WTC11 (cell line): ENCODE results near the gene SERPINI2. TPM values are rescaled to one million over a fixed set of nuclear protein-coding genes. Genes with fewer than 3 reads are reported as not detected.

Experiments used
- ATAC-seq: fragments of 200-7000 bp; cut with Tn5 transposase; 2 replicates; pipeline ENCODE4 v1.10.0; 2021; ENCODE audit warnings: mild to moderate bottlenecking, moderate library complexity
- CTCF ChIA-PET: fragments of 300-600 bp; sonication (Branson Sonifier 250); formaldehyde crosslinking; loops from one replicate; lab custom pipeline; 2021; ENCODE audit warnings: antibody characterized with exemption; lab: Charles Lee
- POLR2A ChIA-PET: fragments of 350-600 bp; sonication (Branson Sonifier 250); formaldehyde crosslinking; loops from one replicate; lab custom pipeline; 2021; ENCODE audit warnings: antibody characterized with exemption; lab: Charles Lee
- DNase-seq: peaks from one replicate; pipeline ENCODE4 v3.0.0; 2021; ENCODE audit warnings: low spot score
- H3K27ac Mint-ChIP-seq: 2 replicates; pipeline ENCODE4 v1.8.0; 2021; ENCODE audit warnings: mixed read lengths
- H3K27me3 Mint-ChIP-seq: 2 replicates; pipeline ENCODE4 v1.8.0; 2021; ENCODE audit warnings: low read depth, mild to moderate bottlenecking, moderate library complexity, mixed read lengths
- H3K36me3 Mint-ChIP-seq: 2 replicates; pipeline ENCODE4 v1.8.0; 2021; ENCODE audit warnings: mixed read lengths
- H3K4me1 Mint-ChIP-seq: 2 replicates; pipeline ENCODE4 v1.8.0; 2022; ENCODE audit warnings: mixed read lengths
- H3K4me3 Mint-ChIP-seq: 2 replicates; pipeline ENCODE4 v1.8.0; 2021; ENCODE audit warnings: mild to moderate bottlenecking, moderate library complexity, mixed read lengths
- H3K9me3 Mint-ChIP-seq: 2 replicates; pipeline ENCODE4 v1.8.0; 2021; ENCODE audit warnings: mixed read lengths
- CBFB ChIP-seq: sonication (generic); formaldehyde crosslinking; IDR thresholded peaks from 2 replicates; pipeline ENCODE4 v1.8.1; 2022; ENCODE audit warnings: mild to moderate bottlenecking, low read depth, missing genetic modification reagents
- CREM ChIP-seq: sonication (generic); formaldehyde crosslinking; IDR thresholded peaks from 2 replicates; pipeline ENCODE4 v1.8.1; 2022; ENCODE audit warnings: mild to moderate bottlenecking, missing genetic modification reagents, moderate library complexity
- ELF4 ChIP-seq: sonication (generic); formaldehyde crosslinking; IDR thresholded peaks from 2 replicates; pipeline ENCODE4 v1.8.1; 2022; ENCODE audit warnings: low read depth, mild to moderate bottlenecking, moderate library complexity, missing genetic modification reagents
- ESRRA ChIP-seq: sonication (generic); formaldehyde crosslinking; IDR thresholded peaks from 2 replicates; pipeline ENCODE4 v1.8.1; 2022; ENCODE audit warnings: mild to moderate bottlenecking, missing genetic modification reagents, borderline replicate concordance
- ETV6 ChIP-seq: sonication (generic); formaldehyde crosslinking; IDR thresholded peaks from 2 replicates; pipeline ENCODE4 v1.8.1; 2022; ENCODE audit warnings: mild to moderate bottlenecking, missing genetic modification reagents
- JAZF1 ChIP-seq: fragments of 250-450 bp; sonication (Bioruptor Pico); IDR thresholded peaks from 2 replicates; pipeline ENCODE4 v1.9.0; 2021; ENCODE audit warnings: moderate library complexity, mild to moderate bottlenecking, inconsistent platforms
- KAT7 ChIP-seq: sonication (generic); formaldehyde crosslinking; IDR thresholded peaks from 2 replicates; pipeline ENCODE4 v1.8.1; 2023; ENCODE audit warnings: missing genetic modification reagents, mild to moderate bottlenecking, borderline replicate concordance
- NR2C2 ChIP-seq: sonication (generic); formaldehyde crosslinking; IDR thresholded peaks from 2 replicates; pipeline ENCODE4 v1.8.0; 2022; ENCODE audit warnings: mild to moderate bottlenecking, missing genetic modification reagents
- RORB ChIP-seq: fragments of 250-450 bp; sonication (Bioruptor Pico); IDR thresholded peaks from 2 replicates; pipeline ENCODE4 v1.9.0; 2021; ENCODE audit warnings: mild to moderate bottlenecking
- ZNF219 ChIP-seq: sonication (generic); formaldehyde crosslinking; IDR thresholded peaks from 2 replicates; pipeline ENCODE4 v1.8.0; 2023; ENCODE audit warnings: missing genetic modification reagents, mild to moderate bottlenecking, borderline replicate concordance
- total RNA-seq: library from RNA; stranded (reverse); gene quantifications from 3 replicates; pipeline ENCODE4 v1.2.3, GENCODE V29; 2021
- TF ChIP-seq, protein P1 (sequence below): sonication (generic); formaldehyde crosslinking; IDR thresholded peaks from 2 replicates; pipeline ENCODE4 v1.8.1; 2022; ENCODE audit warnings: mild to moderate bottlenecking, moderate library complexity, missing genetic modification reagents
- TF ChIP-seq, protein P2 (sequence below): fragments of 250-450 bp; sonication (Bioruptor Pico); IDR thresholded peaks from 2 replicates; pipeline ENCODE4 v1.9.0; 2021; ENCODE audit warnings: mild to moderate bottlenecking
- TF ChIP-seq, protein P3 (sequence below): sonication (generic); formaldehyde crosslinking; IDR thresholded peaks from 2 replicates; pipeline ENCODE4 v1.8.0; 2022; ENCODE audit warnings: mild to moderate bottlenecking, missing genetic modification reagents
- TF ChIP-seq, protein P4 (sequence below): sonication (generic); formaldehyde crosslinking; IDR thresholded peaks from 2 replicates; pipeline ENCODE4 v1.8.1; 2022; ENCODE audit warnings: mild to moderate bottlenecking, missing genetic modification reagents, moderate library complexity, borderline replicate concordance
- TF ChIP-seq, protein P5 (sequence below): sonication (generic); formaldehyde crosslinking; IDR thresholded peaks from 2 replicates; pipeline ENCODE4 v1.8.0; 2022; ENCODE audit warnings: mild to moderate bottlenecking, missing genetic modification reagents
- TF ChIP-seq, protein P6 (sequence below): sonication (generic); formaldehyde crosslinking; IDR thresholded peaks from 2 replicates; pipeline ENCODE4 v1.8.1; 2023; ENCODE audit warnings: mild to moderate bottlenecking, missing genetic modification reagents
- TF ChIP-seq, protein P7 (sequence below): fragments of 250-450 bp; sonication (Bioruptor Pico); IDR thresholded peaks from 2 replicates; pipeline ENCODE4 v1.9.0; 2021; ENCODE audit warnings: mild to moderate bottlenecking, borderline replicate concordance
- TF ChIP-seq, protein P8 (sequence below): fragments of 250-450 bp; sonication (Bioruptor Pico); IDR thresholded peaks from 2 replicates; pipeline ENCODE4 v1.9.0; 2021; ENCODE audit warnings: moderate library complexity, mild to moderate bottlenecking, inconsistent platforms, borderline replicate concordance

The SERPINI2 gene
- total RNA-seq, 1 experiment from 2014 or later, result not detected

DNA sequence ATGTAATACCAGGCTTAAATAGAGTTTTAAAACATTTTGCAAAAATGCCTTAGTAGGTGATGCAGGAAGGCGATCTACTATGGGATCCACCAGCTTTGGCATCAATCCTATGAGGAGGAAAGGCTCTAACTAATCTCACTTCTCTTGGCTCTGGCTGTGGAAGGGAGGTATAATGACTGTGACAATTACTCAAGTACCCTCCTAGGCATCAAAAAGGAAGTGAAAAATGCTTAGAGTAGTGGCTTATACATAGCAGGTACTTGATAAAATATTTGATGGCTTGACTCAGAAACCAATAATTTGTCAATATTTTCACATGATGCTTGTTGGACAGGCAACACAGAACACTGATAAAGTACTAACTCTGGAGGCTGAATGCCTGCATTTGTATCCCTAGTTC is 34.1 kb upstream of the SERPINI2 start:
- Mint-ChIP-seq H3K36me3 (no peaks in the 10 kb centered on the region), H3K27ac (no peak overlapping the region), H3K9me3 (peaks cover 12% of the 10 kb centered on the region), H3K4me3 (no peak overlapping the region), H3K27me3 (no peaks in the 10 kb centered on the region), H3K4me1 (no peaks in the 10 kb centered on the region)
- ATAC-seq (no peak; the same call in 1 of the 2 replicates), DNase-seq (no peak)
- TF ChIP-seq KAT7 (CRISPR knock-in tag) (no peak), ZNF219 (CRISPR knock-in tag) (no peak)
- TF ChIP-seq, protein P1, sequence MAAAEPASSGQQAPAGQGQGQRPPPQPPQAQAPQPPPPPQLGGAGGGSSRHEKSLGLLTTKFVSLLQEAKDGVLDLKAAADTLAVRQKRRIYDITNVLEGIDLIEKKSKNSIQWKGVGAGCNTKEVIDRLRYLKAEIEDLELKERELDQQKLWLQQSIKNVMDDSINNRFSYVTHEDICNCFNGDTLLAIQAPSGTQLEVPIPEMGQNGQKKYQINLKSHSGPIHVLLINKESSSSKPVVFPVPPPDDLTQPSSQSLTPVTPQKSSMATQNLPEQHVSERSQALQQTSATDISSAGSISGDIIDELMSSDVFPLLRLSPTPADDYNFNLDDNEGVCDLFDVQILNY, result no peak
- TF ChIP-seq, protein P2, sequence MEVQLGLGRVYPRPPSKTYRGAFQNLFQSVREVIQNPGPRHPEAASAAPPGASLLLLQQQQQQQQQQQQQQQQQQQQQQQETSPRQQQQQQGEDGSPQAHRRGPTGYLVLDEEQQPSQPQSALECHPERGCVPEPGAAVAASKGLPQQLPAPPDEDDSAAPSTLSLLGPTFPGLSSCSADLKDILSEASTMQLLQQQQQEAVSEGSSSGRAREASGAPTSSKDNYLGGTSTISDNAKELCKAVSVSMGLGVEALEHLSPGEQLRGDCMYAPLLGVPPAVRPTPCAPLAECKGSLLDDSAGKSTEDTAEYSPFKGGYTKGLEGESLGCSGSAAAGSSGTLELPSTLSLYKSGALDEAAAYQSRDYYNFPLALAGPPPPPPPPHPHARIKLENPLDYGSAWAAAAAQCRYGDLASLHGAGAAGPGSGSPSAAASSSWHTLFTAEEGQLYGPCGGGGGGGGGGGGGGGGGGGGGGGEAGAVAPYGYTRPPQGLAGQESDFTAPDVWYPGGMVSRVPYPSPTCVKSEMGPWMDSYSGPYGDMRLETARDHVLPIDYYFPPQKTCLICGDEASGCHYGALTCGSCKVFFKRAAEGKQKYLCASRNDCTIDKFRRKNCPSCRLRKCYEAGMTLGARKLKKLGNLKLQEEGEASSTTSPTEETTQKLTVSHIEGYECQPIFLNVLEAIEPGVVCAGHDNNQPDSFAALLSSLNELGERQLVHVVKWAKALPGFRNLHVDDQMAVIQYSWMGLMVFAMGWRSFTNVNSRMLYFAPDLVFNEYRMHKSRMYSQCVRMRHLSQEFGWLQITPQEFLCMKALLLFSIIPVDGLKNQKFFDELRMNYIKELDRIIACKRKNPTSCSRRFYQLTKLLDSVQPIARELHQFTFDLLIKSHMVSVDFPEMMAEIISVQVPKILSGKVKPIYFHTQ, result no peak
- TF ChIP-seq, protein P3, sequence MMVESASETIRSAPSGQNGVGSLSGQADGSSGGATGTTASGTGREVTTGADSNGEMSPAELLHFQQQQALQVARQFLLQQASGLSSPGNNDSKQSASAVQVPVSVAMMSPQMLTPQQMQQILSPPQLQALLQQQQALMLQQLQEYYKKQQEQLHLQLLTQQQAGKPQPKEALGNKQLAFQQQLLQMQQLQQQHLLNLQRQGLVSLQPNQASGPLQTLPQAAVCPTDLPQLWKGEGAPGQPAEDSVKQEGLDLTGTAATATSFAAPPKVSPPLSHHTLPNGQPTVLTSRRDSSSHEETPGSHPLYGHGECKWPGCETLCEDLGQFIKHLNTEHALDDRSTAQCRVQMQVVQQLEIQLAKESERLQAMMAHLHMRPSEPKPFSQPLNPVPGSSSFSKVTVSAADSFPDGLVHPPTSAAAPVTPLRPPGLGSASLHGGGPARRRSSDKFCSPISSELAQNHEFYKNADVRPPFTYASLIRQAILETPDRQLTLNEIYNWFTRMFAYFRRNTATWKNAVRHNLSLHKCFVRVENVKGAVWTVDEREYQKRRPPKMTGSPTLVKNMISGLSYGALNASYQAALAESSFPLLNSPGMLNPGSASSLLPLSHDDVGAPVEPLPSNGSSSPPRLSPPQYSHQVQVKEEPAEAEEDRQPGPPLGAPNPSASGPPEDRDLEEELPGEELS (CRISPR knock-in tag), result no peak
- TF ChIP-seq, protein P4, sequence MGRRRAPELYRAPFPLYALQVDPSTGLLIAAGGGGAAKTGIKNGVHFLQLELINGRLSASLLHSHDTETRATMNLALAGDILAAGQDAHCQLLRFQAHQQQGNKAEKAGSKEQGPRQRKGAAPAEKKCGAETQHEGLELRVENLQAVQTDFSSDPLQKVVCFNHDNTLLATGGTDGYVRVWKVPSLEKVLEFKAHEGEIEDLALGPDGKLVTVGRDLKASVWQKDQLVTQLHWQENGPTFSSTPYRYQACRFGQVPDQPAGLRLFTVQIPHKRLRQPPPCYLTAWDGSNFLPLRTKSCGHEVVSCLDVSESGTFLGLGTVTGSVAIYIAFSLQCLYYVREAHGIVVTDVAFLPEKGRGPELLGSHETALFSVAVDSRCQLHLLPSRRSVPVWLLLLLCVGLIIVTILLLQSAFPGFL (CRISPR knock-in tag), result no peak
- TF ChIP-seq, protein P5, sequence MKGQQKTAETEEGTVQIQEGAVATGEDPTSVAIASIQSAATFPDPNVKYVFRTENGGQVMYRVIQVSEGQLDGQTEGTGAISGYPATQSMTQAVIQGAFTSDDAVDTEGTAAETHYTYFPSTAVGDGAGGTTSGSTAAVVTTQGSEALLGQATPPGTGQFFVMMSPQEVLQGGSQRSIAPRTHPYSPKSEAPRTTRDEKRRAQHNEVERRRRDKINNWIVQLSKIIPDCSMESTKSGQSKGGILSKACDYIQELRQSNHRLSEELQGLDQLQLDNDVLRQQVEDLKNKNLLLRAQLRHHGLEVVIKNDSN (CRISPR knock-in tag), result no peak
- POLR2A ChIA-PET, result no interaction called here
- CTCF ChIA-PET, result no interaction called here

DNA sequence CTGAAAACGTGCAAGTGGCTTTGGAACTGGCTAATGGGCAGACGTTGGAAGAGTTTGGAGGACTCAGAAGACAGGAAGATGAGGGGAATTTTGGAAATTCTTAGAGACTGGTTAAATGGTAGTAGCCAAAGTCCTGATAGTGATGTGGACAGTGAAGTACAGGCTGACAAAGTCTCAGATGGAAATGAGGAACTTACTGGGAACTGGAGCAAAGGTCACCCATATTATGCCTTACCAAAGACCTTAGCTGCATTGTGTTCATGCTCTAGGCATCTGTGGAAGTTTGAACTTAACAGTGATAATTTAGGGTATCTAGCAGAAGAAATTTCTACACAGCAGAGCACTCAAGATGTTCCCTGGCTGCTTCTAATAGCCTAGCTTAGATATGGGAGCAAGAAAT is 28.6 kb upstream of the SERPINI2 start:
- CTCF ChIA-PET, result no interaction called here
- TF ChIP-seq, protein P6, sequence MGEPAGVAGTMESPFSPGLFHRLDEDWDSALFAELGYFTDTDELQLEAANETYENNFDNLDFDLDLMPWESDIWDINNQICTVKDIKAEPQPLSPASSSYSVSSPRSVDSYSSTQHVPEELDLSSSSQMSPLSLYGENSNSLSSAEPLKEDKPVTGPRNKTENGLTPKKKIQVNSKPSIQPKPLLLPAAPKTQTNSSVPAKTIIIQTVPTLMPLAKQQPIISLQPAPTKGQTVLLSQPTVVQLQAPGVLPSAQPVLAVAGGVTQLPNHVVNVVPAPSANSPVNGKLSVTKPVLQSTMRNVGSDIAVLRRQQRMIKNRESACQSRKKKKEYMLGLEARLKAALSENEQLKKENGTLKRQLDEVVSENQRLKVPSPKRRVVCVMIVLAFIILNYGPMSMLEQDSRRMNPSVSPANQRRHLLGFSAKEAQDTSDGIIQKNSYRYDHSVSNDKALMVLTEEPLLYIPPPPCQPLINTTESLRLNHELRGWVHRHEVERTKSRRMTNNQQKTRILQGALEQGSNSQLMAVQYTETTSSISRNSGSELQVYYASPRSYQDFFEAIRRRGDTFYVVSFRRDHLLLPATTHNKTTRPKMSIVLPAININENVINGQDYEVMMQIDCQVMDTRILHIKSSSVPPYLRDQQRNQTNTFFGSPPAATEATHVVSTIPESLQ, result no peak
- TF ChIP-seq JAZF1 (CRISPR knock-in tag) (no peak), ESRRA (no peak), RORB (CRISPR knock-in tag) (no peak)
- Mint-ChIP-seq H3K4me1 (0 out of 2 replicates have a peak, but pooled peaks cover 3% of the 10 kb centered on the region), H3K9me3 (peaks cover 12% of the 10 kb centered on the region; the same call in 1 of the 2 replicates), H3K36me3 (no peaks in the 10 kb centered on the region), H3K27me3 (no peaks in the 10 kb centered on the region), H3K4me3 (no peak overlapping the region), H3K27ac (no peak overlapping the region)
- no peak for DNase-seq
- ATAC-seq, result no peak
- POLR2A ChIA-PET, result no interaction called here

DNA sequence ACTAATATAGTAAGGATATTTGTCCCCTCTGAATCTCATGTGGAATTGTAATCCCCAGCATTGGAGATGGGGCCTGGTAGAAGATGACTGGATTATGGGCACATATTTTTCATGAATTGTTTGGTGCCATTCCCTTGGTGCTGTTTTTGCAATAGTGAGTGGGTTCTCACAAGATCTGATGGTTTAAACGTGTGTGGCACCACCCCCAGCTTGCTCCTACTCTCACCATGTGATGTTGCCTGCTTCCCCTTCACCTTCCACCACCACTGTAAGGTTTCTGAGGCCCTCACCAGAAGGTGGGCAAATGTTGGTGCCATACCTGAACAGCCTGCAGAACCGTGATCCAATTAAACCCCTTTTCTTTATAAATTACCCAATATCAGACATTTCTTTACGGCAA is 28.1 kb upstream of the SERPINI2 start:
- no peak for DNase-seq
- 0 out of 2 replicates have a peak, but pooled peaks cover 4% of the 10 kb centered on the region for H3K4me1 Mint-ChIP-seq
- no peak for TF ChIP-seq CREM
- no peak for TF ChIP-seq CBFB (CRISPR knock-in tag)
- no peak for TF ChIP-seq NR2C2 (CRISPR knock-in tag)
- no peak for TF ChIP-seq ELF4 (CRISPR knock-in tag)
- no peak for TF ChIP-seq ETV6 (CRISPR knock-in tag)
- TF ChIP-seq, protein P7, sequence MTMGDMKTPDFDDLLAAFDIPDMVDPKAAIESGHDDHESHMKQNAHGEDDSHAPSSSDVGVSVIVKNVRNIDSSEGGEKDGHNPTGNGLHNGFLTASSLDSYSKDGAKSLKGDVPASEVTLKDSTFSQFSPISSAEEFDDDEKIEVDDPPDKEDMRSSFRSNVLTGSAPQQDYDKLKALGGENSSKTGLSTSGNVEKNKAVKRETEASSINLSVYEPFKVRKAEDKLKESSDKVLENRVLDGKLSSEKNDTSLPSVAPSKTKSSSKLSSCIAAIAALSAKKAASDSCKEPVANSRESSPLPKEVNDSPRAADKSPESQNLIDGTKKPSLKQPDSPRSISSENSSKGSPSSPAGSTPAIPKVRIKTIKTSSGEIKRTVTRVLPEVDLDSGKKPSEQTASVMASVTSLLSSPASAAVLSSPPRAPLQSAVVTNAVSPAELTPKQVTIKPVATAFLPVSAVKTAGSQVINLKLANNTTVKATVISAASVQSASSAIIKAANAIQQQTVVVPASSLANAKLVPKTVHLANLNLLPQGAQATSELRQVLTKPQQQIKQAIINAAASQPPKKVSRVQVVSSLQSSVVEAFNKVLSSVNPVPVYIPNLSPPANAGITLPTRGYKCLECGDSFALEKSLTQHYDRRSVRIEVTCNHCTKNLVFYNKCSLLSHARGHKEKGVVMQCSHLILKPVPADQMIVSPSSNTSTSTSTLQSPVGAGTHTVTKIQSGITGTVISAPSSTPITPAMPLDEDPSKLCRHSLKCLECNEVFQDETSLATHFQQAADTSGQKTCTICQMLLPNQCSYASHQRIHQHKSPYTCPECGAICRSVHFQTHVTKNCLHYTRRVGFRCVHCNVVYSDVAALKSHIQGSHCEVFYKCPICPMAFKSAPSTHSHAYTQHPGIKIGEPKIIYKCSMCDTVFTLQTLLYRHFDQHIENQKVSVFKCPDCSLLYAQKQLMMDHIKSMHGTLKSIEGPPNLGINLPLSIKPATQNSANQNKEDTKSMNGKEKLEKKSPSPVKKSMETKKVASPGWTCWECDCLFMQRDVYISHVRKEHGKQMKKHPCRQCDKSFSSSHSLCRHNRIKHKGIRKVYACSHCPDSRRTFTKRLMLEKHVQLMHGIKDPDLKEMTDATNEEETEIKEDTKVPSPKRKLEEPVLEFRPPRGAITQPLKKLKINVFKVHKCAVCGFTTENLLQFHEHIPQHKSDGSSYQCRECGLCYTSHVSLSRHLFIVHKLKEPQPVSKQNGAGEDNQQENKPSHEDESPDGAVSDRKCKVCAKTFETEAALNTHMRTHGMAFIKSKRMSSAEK, result no peak
- TF ChIP-seq, protein P8, sequence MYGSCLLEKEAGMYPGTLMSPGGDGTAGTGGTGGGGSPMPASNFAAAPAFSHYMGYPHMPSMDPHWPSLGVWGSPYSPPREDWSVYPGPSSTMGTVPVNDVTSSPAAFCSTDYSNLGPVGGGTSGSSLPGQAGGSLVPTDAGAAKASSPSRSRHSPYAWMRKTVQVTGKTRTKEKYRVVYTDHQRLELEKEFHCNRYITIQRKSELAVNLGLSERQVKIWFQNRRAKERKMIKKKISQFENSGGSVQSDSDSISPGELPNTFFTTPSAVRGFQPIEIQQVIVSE (CRISPR knock-in tag), result no peak

More for the DNA sequence above, 28.1 kb upstream of the SERPINI2 start:
- Mint-ChIP-seq H3K9me3 (peaks cover 12% of the 10 kb centered on the region; the same call in 1 of the 2 replicates), H3K27ac (no peak overlapping the region), H3K36me3 (no peaks in the 10 kb centered on the region), H3K4me3 (no peak overlapping the region), H3K27me3 (no peaks in the 10 kb centered on the region)
- ChIA-PET CTCF (no interaction called here), POLR2A (no interaction called here)
- no peak for ATAC-seq
